B cell (primary cell): Measurements from ENCODE around the gene PPP1R18. TPM values are rescaled to one million over a fixed set of nuclear protein-coding genes. Genes with fewer than 3 reads are reported as not detected.

Experiments
- ATAC-seq: fragments of 200-7000 bp; cut with Tn5 transposase; one replicate; pipeline ENCODE4 v1.10.0; 2021; ENCODE audit warnings: low read depth, mild to moderate bottlenecking, moderate number of reproducible peaks, moderate library complexity
- CTCF ChIA-PET: fragments of 350-600 bp; sonication (Branson Sonifier 250); formaldehyde crosslinking; loops from one replicate; lab custom pipeline; 2021; ENCODE audit warnings: antibody characterized with exemption, inconsistent platforms; lab: Charles Lee
- POLR2A ChIA-PET: fragments of 350-600 bp; sonication (Branson Sonifier 250); formaldehyde crosslinking; loops from one replicate; lab custom pipeline; 2021; ENCODE audit warnings: antibody characterized with exemption; lab: Charles Lee
- DNase-seq: peaks from one replicate; pipeline ENCODE4 v3.0.0; 2013
- H2AFZ ChIP-seq: 2 replicates; pipeline ENCODE4 v1.6.1; 2012; ENCODE audit warnings: mild to moderate bottlenecking, low read depth, low read length; ENCODE audit not compliant: insufficient read depth, poor library complexity, severe bottlenecking
- H3K27ac ChIP-seq, 2 donors: 1 replicate in 1 of 2; 2 replicates in 1 of 2; pipeline ENCODE4 v1.5.1; 2012 to 2013; ENCODE audit warnings: low read length in 2 of 2, mild to moderate bottlenecking in 2 of 2, moderate library complexity in 1 of 2
- H3K27me3 ChIP-seq, 4 experiments: fragments of 200-600 bp in 1 of 4; sonication (generic) in 1 of 4; replicated peaks in 1 of 4; 1 replicate in 2 of 4; 2 replicates in 2 of 4; pipeline versions ENCODE4 v1.6.1 to v1.7.0; 2013 to 2016; ENCODE audit warnings: low read length in 3 of 4, mild to moderate bottlenecking in 2 of 4, mixed read lengths in 1 of 4, moderate library complexity in 1 of 4; ENCODE audit not compliant: insufficient read depth in 4 of 4, control insufficient read depth in 3 of 4; ENCODE audit errors: control extremely low read depth in 1 of 4
- H3K36me3 ChIP-seq, 2 experiments: replicated peaks in 1 of 2; 1 replicate in 1 of 2; 2 replicates in 1 of 2; pipeline versions ENCODE4 v1.6.1 to v1.7.1; 2013; ENCODE audit warnings: low read length in 1 of 2; ENCODE audit not compliant: insufficient read depth in 2 of 2, control insufficient read depth in 1 of 2; ENCODE audit errors: control extremely low read depth in 1 of 2, extremely low read depth in 1 of 2
- H3K4me1 ChIP-seq, 2 donors: fragments of 200-600 bp in 1 of 2; sonication (generic) in 1 of 2; 1 replicate in 1 of 2; 2 replicates in 1 of 2; pipeline versions ENCODE4 v1.5.1 to v1.6.1; 2013 to 2017; ENCODE audit warnings: low read length in 2 of 2; ENCODE audit not compliant: control insufficient read depth in 2 of 2, insufficient read depth in 2 of 2
- H3K4me2 ChIP-seq: replicated peaks from 2 replicates; pipeline ENCODE3; 2012; ENCODE audit warnings: mild to moderate bottlenecking, low read depth, low read length; ENCODE audit not compliant: poor library complexity, severe bottlenecking
- H3K4me3 ChIP-seq, 5 experiments: fragments of 200-600 bp in 1 of 5; sonication (generic) in 1 of 5; 1 replicate in 3 of 5; 2 replicates in 2 of 5; pipeline versions ENCODE4 v1.5.1 to v1.7.0; 2011 to 2016; ENCODE audit warnings: low read length in 4 of 5, mild to moderate bottlenecking in 4 of 5, low read depth in 2 of 5, control low read depth in 1 of 5, moderate library complexity in 1 of 5; ENCODE audit not compliant: insufficient read depth in 1 of 5; ENCODE audit errors: control extremely low read depth in 1 of 5, extremely low read depth in 1 of 5
- H3K79me2 ChIP-seq: fragments of 200-600 bp; sonication (generic); one replicate; pipeline ENCODE4 v1.6.0; 2016; ENCODE audit warnings: low read length; ENCODE audit not compliant: control insufficient read depth, insufficient read depth
- H3K9ac ChIP-seq: fragments of 200-600 bp; sonication (generic); 2 replicates; pipeline ENCODE4 v1.6.1; 2017; ENCODE audit warnings: mild to moderate bottlenecking, low read length, moderate library complexity
- H3K9me3 ChIP-seq, 3 donors: one replicate each; pipeline versions ENCODE4 v1.6.1 to v1.7.1; 2013; ENCODE audit warnings: low read length in 2 of 3; ENCODE audit not compliant: control insufficient read depth in 2 of 3, insufficient read depth in 1 of 3; ENCODE audit errors: control extremely low read depth in 1 of 3
- H4K20me1 ChIP-seq: 2 replicates; pipeline ENCODE4 v1.6.0; 2012; ENCODE audit warnings: mild to moderate bottlenecking, low read length; ENCODE audit not compliant: insufficient read depth, control insufficient read depth, poor library complexity, severe bottlenecking
- H3K27ac Mint-ChIP-seq: one replicate; pipeline ENCODE4 v1.8.0; 2021; ENCODE audit warnings: mixed read lengths
- H3K27me3 Mint-ChIP-seq: one replicate; pipeline ENCODE4 v1.8.0; 2021; ENCODE audit warnings: mixed read lengths
- H3K4me1 Mint-ChIP-seq: one replicate; pipeline ENCODE4 v1.8.0; 2021; ENCODE audit warnings: mixed read lengths
- H3K4me3 Mint-ChIP-seq: one replicate; pipeline ENCODE4 v1.8.0; 2021; ENCODE audit warnings: mixed read lengths
- H3K9me3 Mint-ChIP-seq: one replicate; pipeline ENCODE4 v1.8.0; 2022; ENCODE audit warnings: mixed read lengths; ENCODE audit not compliant: insufficient read depth
- CTCF ChIP-seq: fragments of 200-600 bp; IDR thresholded peaks from one replicate; pipeline ENCODE4 v1.8.0; 2022; ENCODE audit warnings: antibody characterized with exemption, mild to moderate bottlenecking
- EZH2 ChIP-seq: IDR thresholded peaks from 2 replicates; pipeline ENCODE4 v1.6.1; 2012; ENCODE audit warnings: borderline replicate concordance, low read depth, mild to moderate bottlenecking, moderate library complexity, low read length; ENCODE audit not compliant: insufficient read depth, poor library complexity, severe bottlenecking
- WGBS: methylation state at CpG from one replicate; pipeline ENCODE4 v1.1.5; 2013; ENCODE audit warnings: missing lambda C conversion rate; ENCODE audit not compliant: insufficient coverage; 5-methylcytosine and 5-hydroxymethylcytosine counted together
- intact Hi-C: fragments of 100-400 bp; cut with micrococcal nuclease; formaldehyde crosslinking; loops from one replicate; pipeline ENCODE4 v1.10.0; 2022
- polyA plus RNA-seq: library from polyadenylated mRNA; depleted of rRNA; stranded (reverse); fragments of >200 nt; gene quantifications from 2 replicates; pipeline ENCODE4 v1.2.3, GENCODE V29; 2012
- total RNA-seq, 2 donors: library from RNA; stranded (reverse); fragments of 120-200 nt in 1 of 2; gene quantifications; 1 replicate in 1 of 2; 2 replicates in 1 of 2; pipeline versions ENCODE4 v1.2.3 to v1.2.4, GENCODE V29; 2013 to 2022

Gene PPP1R18
- total and polyA plus RNA-seq, 2 donors (not counting 1 experiment from before 2014, with no cell fraction given): 113 to 125 TPM

GRCh38 chr6:30688569-30688968 lies 2.1 kb upstream of the PPP1R18 start:
- Histone ChIP-seq H3K36me3 (peaks cover 0 to 3% of the 10 kb centered on the region in 2 experiments), H3K9me3 (no peaks in the 10 kb centered on the region), H3K27ac (peak overlapping the region; percentile 93 to 97), H3K4me1 (peaks cover 36 to 43% of the 10 kb centered on the region in 2 donors), H3K4me2 (peak overlapping the region; percentile 100), H3K4me3 (peak overlapping the region in 4 of 5 experiments; percentile 91 to 100 (median 95)), H3K27me3 (no peaks in the 10 kb centered on the region), H2AFZ (no peak overlapping the region), H4K20me1 (peaks cover 31% of the 10 kb centered on the region), H3K79me2 (peaks cover 44% of the 10 kb centered on the region), H3K9ac (peak overlapping the region; percentile 98)
- intact Hi-C loops: loop anchor here (1.0 kb wide), 1 partner anchor 9 kb away; no protein-coding TSS in a partner anchor
- TF ChIP-seq EZH2 (no peak), CTCF (no peak)
- Mint-ChIP-seq H3K27me3 (no peaks in the 10 kb centered on the region), H3K27ac (peak overlapping the region; percentile 99), H3K4me3 (peak overlapping the region; percentile 97), H3K9me3 (no peaks in the 10 kb centered on the region), H3K4me1 (peaks cover 63% of the 10 kb centered on the region)
- ChIA-PET CTCF (interaction anchor here (0.9 to 8.9 kb wide), 9 partner anchors 9 to 73 kb away, joined by 3 to 151 read pairs (median 4); partner anchors contain the start of genes DHX16, MDC1, MRPS18B and TUBB), POLR2A (interaction anchor here (0.8 to 3.2 kb wide), 8 partner anchors 8 to 132 kb away, joined by 3 to 45 read pairs (median 5); partner anchors contain the start of genes DHX16, GNL1, MDC1 and TUBB)
- DNase-seq (peak; percentile 77), ATAC-seq (peak; percentile 11)
- 17% methylated on average over 1 of the region's 9 CpGs for WGBS
